KBM-7 (cell line): Measurements from ENCODE around the gene TAGAP.
A peak's percentile ranks its signal among the peaks of the same experiment; 100 is the strongest.

Source experiments
- DNase-seq: peaks from one replicate; pipeline ENCODE4 v3.0.0-alpha.2; 2015
- in situ Hi-C: fragments of 300-500 bp; cut with MboI; formaldehyde crosslinking; loops from 2 replicates; pipeline ENCODE4 v1.14.3; 2020; ENCODE audit warnings: low sequenced_read_pairs, low pct_unique_long_range_greater_than_20kb, mixed read lengths

TAGAP gene

DNA sequence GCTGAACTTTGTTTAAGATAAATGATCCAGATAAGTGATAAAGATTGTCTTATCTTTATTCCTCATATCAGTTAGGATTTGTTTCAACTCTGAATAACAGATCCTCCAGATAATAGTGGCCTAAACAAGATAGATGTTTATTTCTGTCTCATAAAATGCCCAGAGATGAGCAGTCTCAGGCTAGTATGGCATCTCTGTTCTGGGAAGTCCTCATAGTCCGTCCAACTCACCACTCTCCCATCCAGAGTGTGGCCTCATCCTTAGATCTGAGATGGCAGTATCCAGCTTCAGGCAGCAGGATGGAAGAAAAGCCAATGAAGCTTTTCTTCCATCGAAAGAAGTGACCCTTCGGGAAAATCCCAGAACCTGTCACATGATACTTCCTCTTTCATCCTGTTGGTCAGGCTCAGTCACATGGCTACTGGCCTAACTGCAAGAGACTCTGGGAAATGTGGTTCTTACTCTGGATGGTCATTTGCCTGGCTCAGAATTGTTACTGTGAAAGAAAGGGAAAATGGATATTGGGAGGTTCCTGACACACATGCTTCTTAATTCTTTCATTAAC, 29.4 kb upstream of the TAGAP start:
- DNase-seq, result no peak

DNA sequence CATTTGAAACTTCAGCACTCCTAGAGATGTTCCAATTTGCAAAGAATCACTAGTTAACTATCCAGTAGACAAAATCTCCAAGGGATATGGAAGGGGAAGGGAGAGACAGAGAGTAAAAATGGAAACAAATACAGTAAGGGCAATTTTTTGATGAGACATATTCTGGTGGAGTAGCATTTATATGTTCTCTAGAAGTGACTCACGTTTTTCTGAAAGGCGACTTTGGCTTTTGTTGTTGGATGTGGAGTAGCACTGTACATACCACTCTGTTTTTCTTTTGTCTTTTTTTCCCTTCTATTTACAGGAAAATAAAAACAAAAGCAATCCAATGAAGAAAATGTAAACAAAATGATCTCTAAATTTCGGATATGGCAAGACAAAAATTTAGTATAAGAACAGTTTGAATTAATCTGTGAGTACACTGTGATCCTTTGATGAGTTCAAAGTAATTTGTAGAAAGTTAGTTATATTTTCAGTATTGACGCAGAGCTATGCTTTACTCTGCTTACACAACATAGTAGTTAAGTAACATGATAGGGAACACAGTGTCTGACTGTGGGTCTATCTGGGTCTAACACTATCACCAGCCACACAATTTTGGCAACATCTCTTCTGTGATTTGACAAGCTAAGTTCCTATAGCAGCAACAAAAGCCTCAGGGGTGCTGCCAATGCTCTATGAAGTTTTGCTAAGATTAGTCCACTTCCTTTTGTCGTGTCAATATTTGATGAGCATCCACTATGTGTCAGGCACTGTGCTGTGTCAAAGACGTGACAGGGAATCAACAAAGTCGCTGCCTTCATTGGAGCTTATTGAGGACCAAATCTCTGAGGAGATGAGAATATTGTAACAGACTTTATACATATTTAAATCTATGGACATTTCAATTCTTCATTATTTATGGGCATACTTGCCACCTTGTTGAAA, 27.3 kb upstream of the TAGAP start:
- no peak for DNase-seq
- in situ Hi-C loops, result no loop called here

More for the DNA sequence above, 29.4 kb upstream of the TAGAP start:
- in situ Hi-C loops, result no loop called here

DNA sequence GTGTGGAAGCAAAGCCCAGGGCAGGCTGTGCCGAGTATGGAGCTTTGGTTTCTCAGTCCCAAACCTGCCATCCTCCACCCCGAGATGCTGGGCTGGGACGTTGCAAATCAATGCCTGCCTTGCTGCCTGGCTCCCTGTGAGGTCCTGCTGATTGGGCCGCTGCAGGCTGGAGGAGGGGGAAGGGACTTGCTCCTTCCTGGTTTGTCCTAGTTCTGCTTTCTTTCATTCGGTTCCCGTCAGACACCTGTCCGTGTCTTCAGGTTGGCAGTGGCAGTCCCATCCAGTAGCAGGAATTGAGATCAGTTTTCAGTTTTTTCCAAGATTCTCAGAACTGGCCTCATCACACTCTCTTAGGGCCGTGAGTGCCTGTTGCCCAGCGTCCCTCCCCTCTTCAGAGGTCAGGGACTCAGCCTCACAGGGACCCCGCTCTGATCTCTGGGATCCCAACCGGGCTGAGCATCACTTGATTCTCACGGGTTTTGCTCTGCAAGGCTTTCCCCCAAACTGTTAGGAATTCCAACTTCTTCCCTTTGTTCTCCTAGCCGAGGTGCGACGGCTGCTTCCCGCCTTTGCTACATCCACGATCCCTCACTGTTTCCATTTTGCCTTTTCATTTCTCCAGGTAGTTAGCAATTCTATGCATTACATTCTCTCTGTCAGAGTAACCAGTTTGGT, 24.2 kb upstream of the TAGAP start:
- in situ Hi-C loops, result no loop called here
- DNase-seq, result peak; percentile 58

DNA sequence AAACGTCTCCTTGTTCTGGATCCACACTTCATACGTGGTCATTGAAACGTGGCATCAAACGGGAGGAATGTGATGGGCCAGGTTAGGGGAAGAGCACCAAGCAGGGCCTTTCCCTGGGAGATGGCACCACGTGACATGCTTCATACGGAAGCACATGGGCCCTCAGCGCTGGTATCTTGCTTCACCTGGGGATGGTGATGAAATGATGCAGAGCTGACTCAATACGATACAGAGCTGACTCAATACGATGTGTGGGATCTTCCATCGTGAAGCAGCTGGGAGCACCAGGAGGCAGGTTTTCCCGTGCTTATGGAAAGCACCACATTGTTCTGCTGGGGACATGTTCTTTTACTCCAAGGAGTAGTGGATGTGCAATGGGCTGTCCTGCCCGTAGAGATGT, 22.5 kb upstream of the TAGAP start:
- in situ Hi-C loops, result no loop called here
- no peak for DNase-seq

- in situ Hi-C loops, result no loop called here
- DNase-seq, result no peak
These were observed 21.7 kb upstream of the TAGAP start for GRCh38 chr6:159066483-159066882.

DNA sequence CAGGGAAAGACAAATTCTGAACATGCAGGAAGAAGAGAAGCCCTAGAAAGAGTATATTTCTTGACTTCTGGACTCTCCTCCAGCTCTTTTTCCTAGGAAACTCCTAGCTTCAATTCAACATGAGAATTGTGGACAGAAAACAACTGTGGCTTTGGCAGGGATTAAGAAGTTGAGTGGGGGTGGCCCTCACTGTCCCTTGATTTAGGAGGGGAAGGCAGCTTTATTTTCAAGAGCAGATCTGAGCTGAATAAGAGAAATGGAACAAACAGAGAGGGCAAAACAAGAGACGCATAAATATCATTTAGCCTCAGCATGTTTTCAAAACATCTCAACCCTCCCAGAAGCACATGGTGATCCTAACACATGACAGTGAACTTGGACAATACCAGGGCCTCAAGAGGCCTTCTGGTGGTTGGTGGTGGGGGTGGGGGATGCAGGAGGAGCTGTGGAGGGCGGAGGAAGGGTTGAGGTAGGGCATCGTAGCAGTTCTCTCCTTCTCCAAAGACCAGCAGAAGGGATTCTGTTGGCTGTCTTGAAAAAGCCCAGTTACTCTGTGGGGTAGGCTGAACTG, 21.1 kb upstream of the TAGAP start:
- DNase-seq, result no peak
- in situ Hi-C loops, result no loop called here

DNA sequence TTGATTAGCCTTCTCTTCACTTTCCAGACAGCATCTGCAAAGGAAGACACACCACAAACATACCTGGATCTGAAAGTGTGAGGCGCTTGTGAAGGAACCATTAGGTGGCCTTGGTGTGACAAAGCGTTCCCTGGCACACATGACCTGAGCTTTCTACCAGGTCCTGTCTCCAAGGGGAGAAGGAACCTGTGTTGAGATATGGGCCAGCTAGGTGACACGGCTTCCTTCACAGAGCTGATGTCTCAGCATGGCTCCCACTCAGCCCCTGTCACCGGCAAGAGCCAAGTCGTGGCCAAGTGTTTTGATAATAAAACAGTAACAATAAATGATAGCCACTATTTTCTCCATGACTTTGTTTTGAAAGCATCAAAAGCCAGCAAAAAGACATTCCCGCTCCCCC, 20.3 kb upstream of the TAGAP start:
- no peak for DNase-seq
- in situ Hi-C loops, result no loop called here

DNA sequence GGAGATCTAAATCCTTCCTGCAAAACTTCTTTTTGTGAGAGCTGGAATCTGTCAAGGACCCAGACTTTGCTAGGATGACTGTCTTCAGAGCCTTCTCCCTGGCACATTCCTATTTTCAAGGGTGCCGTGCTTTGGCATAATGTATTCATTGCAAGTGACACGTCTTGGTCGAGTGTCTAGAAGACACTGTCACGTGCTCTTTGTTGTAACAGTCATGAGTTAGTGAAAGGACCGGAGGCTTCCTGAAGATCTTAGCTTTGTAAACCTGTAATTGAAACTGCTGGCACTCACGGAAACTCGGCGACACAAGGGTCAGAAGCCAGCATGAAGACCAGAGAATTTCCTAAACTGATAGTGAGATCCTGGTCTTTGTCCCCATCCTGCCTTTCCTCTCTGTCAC, 19.7 kb upstream of the TAGAP start:
- DNase-seq, result no peak
- in situ Hi-C loops, result no loop called here

- no peak for DNase-seq
- in situ Hi-C loops, result no loop called here
These were observed 18.8 kb upstream of the TAGAP start for GRCh38 chr6:159063549-159063948.

- DNase-seq, result no peak
- in situ Hi-C loops, result no loop called here
These were observed 18.2 kb upstream of the TAGAP start for GRCh38 chr6:159062976-159063375.

- peak; percentile 47 for DNase-seq
- in situ Hi-C loops, result no loop called here
These were observed 17.8 kb upstream of the TAGAP start for GRCh38 chr6:159062564-159062945.

DNA sequence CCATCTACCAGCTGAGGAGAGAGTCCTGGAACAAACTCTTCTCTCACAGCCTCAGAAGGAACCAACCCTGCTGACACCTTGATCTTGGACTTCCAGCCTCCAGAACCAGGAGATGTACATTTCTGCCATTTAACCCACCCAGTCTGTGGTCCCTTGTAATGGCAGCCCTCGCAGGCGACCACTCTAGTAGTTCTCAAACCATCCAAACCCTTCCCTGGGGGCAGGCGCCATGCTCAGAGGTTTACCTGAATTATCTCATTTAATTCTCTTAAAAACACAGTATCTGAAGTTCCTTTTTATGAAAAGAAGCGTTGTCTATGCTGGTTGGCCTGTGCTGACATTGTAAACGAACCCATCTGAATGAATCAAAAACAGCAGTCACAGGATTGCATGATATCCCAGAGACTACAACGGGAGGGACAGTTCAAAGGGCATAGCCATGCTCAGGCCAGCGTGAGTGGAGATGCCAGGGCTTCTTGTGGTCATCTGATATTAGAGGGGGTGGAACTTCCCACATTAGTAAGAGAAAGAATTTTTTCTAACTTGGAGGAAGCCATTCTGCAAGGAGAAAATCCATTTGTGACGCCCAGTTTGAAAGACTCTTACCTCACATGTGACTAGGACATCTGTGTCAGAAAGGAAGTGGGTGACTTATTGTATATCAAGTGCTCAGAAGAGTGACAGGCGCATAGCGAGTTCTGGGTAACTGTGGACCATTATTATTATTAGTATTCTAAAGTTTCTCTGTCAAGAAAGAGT, 17.2 kb upstream of the TAGAP start:
- in situ Hi-C loops, result no loop called here
- DNase-seq, result peak; percentile 50

- no peak for DNase-seq
- in situ Hi-C loops, result no loop called here
These were observed 16.4 kb upstream of the TAGAP start for GRCh38 chr6:159061146-159061545.

- in situ Hi-C loops, result no loop called here
- DNase-seq, result no peak
These were observed 15.2 kb upstream of the TAGAP start for GRCh38 chr6:159059885-159060506.

- in situ Hi-C loops, result no loop called here
- DNase-seq, result no peak
These were observed 14.3 kb upstream of the TAGAP start for GRCh38 chr6:159059141-159059540.

- no peak for DNase-seq
- in situ Hi-C loops, result no loop called here
These were observed 12.1 kb upstream of the TAGAP start for GRCh38 chr6:159056899-159057298.

GRCh38 chr6:159056432-159056831, 11.6 kb upstream of the TAGAP start:
- in situ Hi-C loops, result no loop called here
- no peak for DNase-seq

- in situ Hi-C loops, result no loop called here
- DNase-seq, result peak; percentile 93
These were observed 11.2 kb upstream of the TAGAP start for GRCh38 chr6:159056003-159056402.
